OCI-LY7 (cell line): ENCODE results near the gene UTP18. TPM values are rescaled to one million over a fixed set of nuclear protein-coding genes. Genes with fewer than 3 reads are reported as not detected.
"Not testable (repeated sequence)": the region's sequence is repeated elsewhere in the genome, so short reads cannot be mapped to it uniquely, and the experiment has no call there.

ENCODE experiments used
- BruUV-seq: library from RNA; stranded (reverse); fragments of 400-500 nt; replicated peaks from 2 replicates; lab custom pipeline; 2021; lab: Mats Ljungman, UMichigan
- CTCF ChIA-PET: fragments of 300-600 bp; sonication (Branson Sonifier 250); formaldehyde crosslinking; loops from one replicate; lab custom pipeline; 2022; ENCODE audit warnings: antibody characterized with exemption; ENCODE audit not compliant: unreplicated experiment; lab: Charles Lee
- POLR2A ChIA-PET: fragments of 300-600 bp; sonication (Branson Sonifier 250); formaldehyde crosslinking; loops from one replicate; lab custom pipeline; 2022; ENCODE audit warnings: antibody characterized with exemption; lab: Charles Lee
- DNase-seq: peaks from one replicate; pipeline ENCODE4 v3.0.0-alpha.2; 2015; ENCODE audit warnings: low spot score
- H2AFZ ChIP-seq: fragments of 200-600 bp; sonication (generic), shearing (Covaris generic); 2 replicates; pipeline ENCODE4 v1.6.1; 2014; ENCODE audit warnings: mild to moderate bottlenecking, antibody characterized with exemption, low read length, moderate library complexity
- H3K27ac ChIP-seq: fragments of 200-600 bp; sonication (generic); 2 replicates; pipeline ENCODE4 v1.5.1; 2014; ENCODE audit warnings: mixed run types, low read depth, mild to moderate bottlenecking, moderate library complexity, low read length, inconsistent platforms; ENCODE audit not compliant: poor library complexity, severe bottlenecking
- H3K36me3 ChIP-seq: fragments of 200-600 bp; sonication (generic); 2 replicates; pipeline ENCODE4 v1.6.1; 2014; ENCODE audit warnings: mild to moderate bottlenecking, antibody characterized with exemption, low read length, moderate library complexity, mixed read lengths; ENCODE audit not compliant: insufficient read depth
- H3K4me1 ChIP-seq: fragments of 200-600 bp; sonication (generic); 2 replicates; pipeline ENCODE4 v1.5.1; 2014; ENCODE audit warnings: mild to moderate bottlenecking, low read length; ENCODE audit not compliant: insufficient read depth, poor library complexity, severe bottlenecking
- H3K4me2 ChIP-seq: fragments of 200-600 bp; sonication (generic); 2 replicates; pipeline ENCODE4 v1.6.1; 2014; ENCODE audit warnings: mild to moderate bottlenecking, low read length
- H3K4me3 ChIP-seq: fragments of 200-600 bp; sonication (generic); 2 replicates; pipeline ENCODE4 v1.5.1; 2014; ENCODE audit warnings: mild to moderate bottlenecking, low read depth, low read length; ENCODE audit not compliant: poor library complexity, severe bottlenecking
- H3K79me2 ChIP-seq: fragments of 200-600 bp; sonication (generic); 2 replicates; pipeline ENCODE4 v1.6.1; 2016; ENCODE audit warnings: low read depth, mild to moderate bottlenecking, low read length, moderate library complexity, mixed read lengths; ENCODE audit not compliant: insufficient read depth
- H3K9me2 ChIP-seq: fragments of 200-600 bp; sonication (generic); 2 replicates; pipeline ENCODE4 v1.6.1; 2016; ENCODE audit warnings: mild to moderate bottlenecking, low read length, mixed read lengths; ENCODE audit not compliant: insufficient read depth
- H3K9me3 ChIP-seq: fragments of 200-600 bp; sonication (generic); 2 replicates; pipeline ENCODE4 v1.6.1; 2014; ENCODE audit warnings: mild to moderate bottlenecking, mixed run types, low read length, mixed read lengths
- H4K20me1 ChIP-seq: fragments of 200-600 bp; sonication (generic); 2 replicates; pipeline ENCODE4 v1.6.1; 2014; ENCODE audit warnings: mild to moderate bottlenecking, antibody characterized with exemption, low read length, moderate library complexity, mixed read lengths; ENCODE audit not compliant: insufficient read depth
- CTCF ChIP-seq: fragments of 200-600 bp; sonication (generic); conservative IDR thresholded peaks from 2 replicates; pipeline ENCODE4 v1.5.1; 2014; ENCODE audit warnings: mild to moderate bottlenecking, antibody characterized with exemption, low read length, moderate library complexity, mixed read lengths
- EZH2phosphoT487 ChIP-seq: fragments of 200-600 bp; sonication (generic); IDR thresholded peaks from 2 replicates; pipeline ENCODE4 v1.6.1; 2018; ENCODE audit warnings: low read depth, borderline replicate concordance, mild to moderate bottlenecking, mixed run types, antibody characterized with exemption, low read length, moderate library complexity, mixed read lengths
- intact Hi-C: fragments of 100-400 bp; cut with micrococcal nuclease; formaldehyde crosslinking; loops from one replicate; pipeline ENCODE4 v1.10.0; 2022; ENCODE audit not compliant: unreplicated experiment
- total RNA-seq, 2 experiments: library from RNA; depleted of rRNA in 1 of 2; stranded (reverse); fragments of >200 nt in 1 of 2; shearing (Covaris generic) in 1 of 2; gene quantifications; 2 replicates each; pipeline ENCODE4 v1.2.3, GENCODE V29; 2014 to 2022

UTP18 gene
- total RNA-seq, 2 experiments from 2014 or later: 58.1 to 68.3 TPM

DNA sequence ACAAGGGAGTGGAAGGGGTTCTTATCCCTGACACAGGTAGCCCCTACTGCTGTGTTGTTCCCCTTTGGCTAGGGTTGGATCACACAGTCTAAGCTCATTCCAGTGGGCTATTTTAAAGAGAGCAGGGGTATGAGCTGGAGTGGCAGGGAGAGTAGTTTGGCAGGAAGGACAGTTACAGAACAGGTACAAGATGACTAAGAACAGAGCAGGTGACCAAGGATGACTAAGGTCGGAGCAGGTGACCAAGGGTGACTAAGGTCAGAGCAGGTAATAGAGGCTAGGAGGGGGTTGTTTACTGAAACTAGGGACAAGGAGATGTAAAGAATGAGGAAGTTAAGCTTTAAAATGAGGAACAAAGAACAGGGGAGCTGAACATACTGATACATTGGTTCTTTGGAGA lies 58.8 kb downstream of the UTP18 start:
- Histone ChIP-seq H2AFZ (no peak overlapping the region), H4K20me1 (no peaks in the 10 kb centered on the region), H3K4me1 (no peaks in the 10 kb centered on the region), H3K9me3 (peaks cover 26% of the 10 kb centered on the region), H3K4me2 (no peak overlapping the region), H3K4me3 (no peak overlapping the region), H3K27ac (no peak overlapping the region), H3K79me2 (no peaks in the 10 kb centered on the region), H3K36me3 (no peaks in the 10 kb centered on the region), H3K9me2 (no peaks in the 10 kb centered on the region)
- BruUV-seq: no TSS peak
- peak; percentile 14 for DNase-seq
- no peak for TF ChIP-seq EZH2phosphoT487
- TF ChIP-seq CTCF: no peak
- CTCF ChIA-PET: no interaction called here
- POLR2A ChIA-PET: interaction anchor here (0.5 to 0.9 kb wide), 2 partner anchors 128 to 240 kb away, joined by 3 to 4 read pairs; no protein-coding TSS in a partner anchor
- intact Hi-C loops: no loop called here

DNA sequence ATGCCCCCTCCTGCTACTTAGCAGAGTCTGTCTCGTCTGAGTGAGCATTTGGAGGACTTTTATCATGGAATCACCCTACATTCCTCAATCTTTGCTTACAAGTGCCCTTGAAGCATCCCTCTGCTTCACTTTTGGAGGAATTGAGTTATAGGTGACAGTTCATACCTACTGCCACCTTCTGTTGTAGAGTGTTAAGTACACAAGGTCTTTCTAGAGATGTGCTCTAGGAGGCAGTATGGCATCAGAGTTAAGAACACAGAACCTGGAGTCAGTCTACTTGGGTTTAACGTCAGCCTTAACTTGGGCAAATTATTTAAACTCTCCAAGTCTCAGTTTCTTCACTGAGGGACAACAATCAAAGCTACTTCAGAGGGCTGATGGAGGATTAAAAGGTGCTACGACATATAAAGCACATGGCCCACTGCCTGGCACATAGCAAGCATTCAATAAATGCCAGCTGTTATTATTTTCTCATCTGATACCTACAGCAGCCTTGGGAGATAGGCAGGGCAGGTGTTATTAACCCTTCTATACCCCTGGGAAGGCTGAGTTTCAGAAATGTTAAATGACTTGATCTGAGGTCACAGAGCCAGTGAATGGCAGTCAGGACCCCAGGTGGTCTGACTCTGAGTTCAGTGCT lies 62.2 kb downstream of the UTP18 start:
- H3K9me2 ChIP-seq: no peaks in the 10 kb centered on the region
- POLR2A ChIA-PET: no interaction called here
- no peaks in the 10 kb centered on the region for H3K4me1 ChIP-seq
- CTCF ChIA-PET: no interaction called here
- intact Hi-C loops: no loop called here
- H3K27ac ChIP-seq: no peak overlapping the region
- H3K9me3 ChIP-seq: peaks cover 12% of the 10 kb centered on the region; the same call in 1 of the 2 replicates
- H2AFZ ChIP-seq: no peak overlapping the region
- no TSS peak for BruUV-seq
- H3K79me2 ChIP-seq: no peaks in the 10 kb centered on the region
- H3K36me3 ChIP-seq: no peaks in the 10 kb centered on the region
- H3K4me2 ChIP-seq: no peak overlapping the region
- H4K20me1 ChIP-seq: no peaks in the 10 kb centered on the region
- no peak for TF ChIP-seq EZH2phosphoT487
- TF ChIP-seq CTCF: peak; percentile 88
- peak; percentile 65 for DNase-seq
- no peak overlapping the region for H3K4me3 ChIP-seq

DNA sequence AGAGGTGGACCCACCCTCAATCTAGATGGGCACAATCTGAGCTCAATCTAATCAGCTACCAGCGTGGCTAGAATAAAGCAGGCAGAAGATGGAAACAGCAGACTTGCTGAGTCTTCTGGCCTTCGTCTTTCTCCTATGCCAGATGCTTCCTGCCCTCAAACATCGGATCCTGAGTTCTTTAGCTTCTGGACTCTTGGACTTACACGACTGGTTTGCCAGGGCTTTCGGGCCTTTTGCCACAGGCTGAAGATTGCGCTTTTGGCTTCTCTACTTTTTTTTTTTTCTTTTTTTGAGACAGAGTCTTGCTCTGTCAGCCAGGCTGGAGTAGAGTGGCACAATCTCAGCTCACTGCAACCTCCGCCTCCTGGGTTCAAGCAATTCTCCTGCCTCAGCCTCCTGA lies 65.1 kb downstream of the UTP18 start:
- Histone ChIP-seq H2AFZ (no peak overlapping the region), H3K36me3 (no peaks in the 10 kb centered on the region), H3K4me1 (no peaks in the 10 kb centered on the region), H3K79me2 (no peaks in the 10 kb centered on the region), H3K27ac (no peak overlapping the region), H4K20me1 (no peaks in the 10 kb centered on the region), H3K9me2 (no peaks in the 10 kb centered on the region), H3K4me3 (no peak overlapping the region), H3K9me3 (no peaks in the 10 kb centered on the region), H3K4me2 (no peak overlapping the region)
- ChIA-PET POLR2A (no interaction called here), CTCF (no interaction called here)
- TF ChIP-seq CTCF (no peak), EZH2phosphoT487 (no peak)
- BruUV-seq: no TSS peak
- DNase-seq: no peak
- intact Hi-C loops: no loop called here

DNA sequence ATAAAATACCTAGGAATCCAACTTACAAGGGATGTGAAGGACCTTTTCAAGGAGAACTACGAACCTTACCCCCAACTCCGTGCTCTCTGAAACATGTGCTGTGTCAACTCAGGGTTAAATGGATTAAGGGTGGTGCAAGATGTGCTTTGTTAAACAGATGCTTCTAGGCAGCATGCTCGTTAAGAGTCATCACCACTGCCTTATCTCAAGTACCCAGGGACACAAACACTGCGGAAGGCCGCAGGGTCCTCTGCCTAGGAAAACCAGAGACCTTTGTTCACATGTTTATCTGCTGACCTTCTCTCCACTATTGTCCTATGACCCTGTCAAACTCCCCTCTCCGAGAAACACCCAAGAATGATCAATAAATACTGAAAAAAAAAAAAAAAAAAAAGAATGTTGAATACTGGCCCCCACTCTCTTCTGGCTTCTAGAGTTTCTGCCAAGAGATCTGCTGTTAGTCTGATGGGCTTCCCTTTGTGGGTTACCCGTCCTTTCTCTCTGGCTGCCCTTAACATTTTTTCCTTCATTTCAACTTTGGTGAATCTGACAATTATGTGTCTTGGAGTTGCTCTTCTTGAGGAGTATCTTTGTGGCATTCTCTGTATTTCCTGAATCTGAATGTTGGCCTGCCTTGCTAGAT lies 70.6 kb downstream of the UTP18 start:
- H3K9me2 ChIP-seq, H3K4me3 ChIP-seq, CTCF ChIA-PET, H3K36me3 ChIP-seq, H3K9me3 ChIP-seq, DNase-seq, H3K27ac ChIP-seq, H2AFZ ChIP-seq, BruUV-seq, H3K4me2 ChIP-seq, H3K79me2 ChIP-seq, intact Hi-C loops, H4K20me1 ChIP-seq, H3K4me1 ChIP-seq, POLR2A ChIA-PET: not testable (repeated sequence)
